HG03196 (cell line): ENCODE measurements around the gene GTSF1L.
A peak's percentile ranks its signal among the peaks of the same experiment; 100 is the strongest.
"Not testable (repeated sequence)": the region's sequence is repeated elsewhere in the genome, so short reads cannot be mapped to it uniquely, and the experiment has no call there.

Source experiments
- ATAC-seq: cut with Tn5 transposase; IDR thresholded peaks from one replicate; pipeline ENCODE4 v1.9.1; 2021; ENCODE audit not compliant: unreplicated experiment

Gene GTSF1L

GRCh38 chr20:43726811-43727338 is at the start of gene GTSF1L:
TSS of gene GTSF1L (minus strand) at chr20:43727002. CDS start at chr20:43726694, 308 bp downstream.
- no peak for ATAC-seq

GRCh38 chr20:43774754-43775153 is 48.0 kb upstream of the GTSF1L start:
- no peak for ATAC-seq

- ATAC-seq: no peak
Observed at GRCh38 chr20:43771503-43772190, 44.8 kb upstream of the GTSF1L start.

GRCh38 chr20:43770342-43770741 is 43.5 kb upstream of the GTSF1L start:
- ATAC-seq: no peak

- no peak for ATAC-seq
Observed at GRCh38 chr20:43767686-43768474, 41.1 kb upstream of the GTSF1L start.

GRCh38 chr20:43766917-43767316 is 40.1 kb upstream of the GTSF1L start:
- no peak for ATAC-seq

- ATAC-seq: no peak
Observed at GRCh38 chr20:43766385-43766784, 39.6 kb upstream of the GTSF1L start.

- no peak for ATAC-seq
Observed at GRCh38 chr20:43765916-43766315, 39.1 kb upstream of the GTSF1L start.

- ATAC-seq: no peak
Observed at GRCh38 chr20:43762911-43763310, 36.1 kb upstream of the GTSF1L start.

GRCh38 chr20:43761386-43762340 is 34.9 kb upstream of the GTSF1L start:
- ATAC-seq: no peak

GRCh38 chr20:43757888-43758287 is 31.1 kb upstream of the GTSF1L start:
- not testable (repeated sequence) for ATAC-seq

- ATAC-seq: no peak
Observed at GRCh38 chr20:43755851-43756250, 29.0 kb upstream of the GTSF1L start.

GRCh38 chr20:43755390-43755789 is 28.6 kb upstream of the GTSF1L start:
- ATAC-seq: no peak

- ATAC-seq: peak; percentile 53
Observed at GRCh38 chr20:43752561-43753301, 25.9 kb upstream of the GTSF1L start.

GRCh38 chr20:43752051-43752360 is 25.2 kb upstream of the GTSF1L start:
- no peak for ATAC-seq

- peak; percentile 72 for ATAC-seq
Observed at GRCh38 chr20:43751167-43752050, 24.6 kb upstream of the GTSF1L start.

- ATAC-seq: no peak
Observed at GRCh38 chr20:43750774-43751166, 24.0 kb upstream of the GTSF1L start.

GRCh38 chr20:43749734-43750294 is 23.0 kb upstream of the GTSF1L start:
- ATAC-seq: no peak

GRCh38 chr20:43748274-43748673 is 21.5 kb upstream of the GTSF1L start:
- no peak for ATAC-seq
